Endothelial cell of umbilical vein (primary cell): ENCODE measurements around the gene SNX2.

Source experiments
- EZH2 ChIP-seq: IDR thresholded peaks from 2 replicates; pipeline ENCODE4 v1.6.1; 2012; ENCODE audit warnings: borderline replicate concordance, low read depth, mild to moderate bottlenecking, moderate library complexity, low read length, inconsistent platforms; ENCODE audit not compliant: severe bottlenecking
- FOS ChIP-seq: IDR thresholded peaks from 2 replicates; pipeline ENCODE4 v1.6.1; 2011; ENCODE audit warnings: mild to moderate bottlenecking, low read length, moderate library complexity, borderline replicate concordance; ENCODE audit not compliant: insufficient read depth
- JUN ChIP-seq: IDR thresholded peaks from 2 replicates; pipeline ENCODE4 v1.6.1; 2011; ENCODE audit warnings: borderline replicate concordance, low read depth; ENCODE audit not compliant: insufficient read length, insufficient read depth
- POLR2AphosphoS5 ChIP-seq: IDR thresholded peaks from 2 replicates; pipeline ENCODE4 v1.6.1; 2012; ENCODE audit warnings: low read depth, mild to moderate bottlenecking, control low read depth, low read length, moderate library complexity; ENCODE audit not compliant: insufficient read depth
- TF ChIP-seq, protein P1 (sequence below), 2 donors: IDR thresholded peaks; 1 replicate in 1 of 2; 2 replicates in 1 of 2; pipeline ENCODE4 v1.5.1; 2011; ENCODE audit warnings: low read length in 2 of 2, mild to moderate bottlenecking in 2 of 2, moderate library complexity in 2 of 2, control low read depth in 1 of 2, inconsistent platforms in 1 of 2, low read depth in 1 of 2; ENCODE audit not compliant: insufficient read depth in 1 of 2; ENCODE audit errors: extremely low read depth in 1 of 2
- TF ChIP-seq, protein P2 (sequence below): IDR thresholded peaks from 2 replicates; pipeline ENCODE4 v1.6.1; 2011; ENCODE audit not compliant: insufficient read depth, insufficient read length

DNA sequence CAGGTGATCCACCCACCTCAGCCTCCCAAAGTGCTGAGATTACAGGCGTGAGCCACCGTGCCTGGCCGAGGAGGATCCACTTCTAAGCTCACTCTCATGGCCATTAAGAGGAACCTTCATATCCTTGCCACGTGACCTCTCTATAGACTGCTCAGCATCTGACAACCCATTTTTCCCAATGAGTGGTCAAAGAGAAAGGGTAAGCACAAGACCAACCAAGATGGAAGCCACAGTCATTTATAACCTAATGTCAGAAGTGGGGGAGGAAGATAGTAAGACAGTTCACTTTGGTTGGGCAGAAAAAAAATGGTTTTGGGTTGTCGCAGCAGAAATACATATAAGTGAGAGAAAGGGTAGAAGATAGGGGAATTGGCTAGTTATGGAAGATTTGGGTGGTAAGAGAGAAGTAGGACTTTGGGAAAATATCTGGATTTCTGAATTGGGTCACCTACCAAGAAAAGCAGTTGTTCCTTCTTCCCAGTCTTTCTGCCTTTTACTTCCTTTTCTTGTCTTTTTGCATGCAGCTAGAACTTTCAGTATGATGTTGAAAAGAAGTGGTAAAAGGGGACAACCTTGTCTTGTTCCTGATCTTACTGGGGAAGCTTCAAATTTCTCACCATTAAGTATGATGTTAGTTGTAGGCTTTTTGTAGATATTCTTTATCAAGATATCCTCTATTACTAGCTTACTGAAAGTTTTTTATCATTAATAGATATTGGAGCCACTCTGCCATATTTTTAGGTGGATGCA lies 15.6 kb downstream of the SNX2 start:
- TF ChIP-seq, protein P1, sequence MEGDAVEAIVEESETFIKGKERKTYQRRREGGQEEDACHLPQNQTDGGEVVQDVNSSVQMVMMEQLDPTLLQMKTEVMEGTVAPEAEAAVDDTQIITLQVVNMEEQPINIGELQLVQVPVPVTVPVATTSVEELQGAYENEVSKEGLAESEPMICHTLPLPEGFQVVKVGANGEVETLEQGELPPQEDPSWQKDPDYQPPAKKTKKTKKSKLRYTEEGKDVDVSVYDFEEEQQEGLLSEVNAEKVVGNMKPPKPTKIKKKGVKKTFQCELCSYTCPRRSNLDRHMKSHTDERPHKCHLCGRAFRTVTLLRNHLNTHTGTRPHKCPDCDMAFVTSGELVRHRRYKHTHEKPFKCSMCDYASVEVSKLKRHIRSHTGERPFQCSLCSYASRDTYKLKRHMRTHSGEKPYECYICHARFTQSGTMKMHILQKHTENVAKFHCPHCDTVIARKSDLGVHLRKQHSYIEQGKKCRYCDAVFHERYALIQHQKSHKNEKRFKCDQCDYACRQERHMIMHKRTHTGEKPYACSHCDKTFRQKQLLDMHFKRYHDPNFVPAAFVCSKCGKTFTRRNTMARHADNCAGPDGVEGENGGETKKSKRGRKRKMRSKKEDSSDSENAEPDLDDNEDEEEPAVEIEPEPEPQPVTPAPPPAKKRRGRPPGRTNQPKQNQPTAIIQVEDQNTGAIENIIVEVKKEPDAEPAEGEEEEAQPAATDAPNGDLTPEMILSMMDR (IDR thresholded peaks at IDR 0.05; ENCODE audit: extremely low read depth in 1 of 2, insufficient read depth in 1 of 2, low read depth in 1 of 2, low read length in 2 of 2): no peak
- TF ChIP-seq POLR2AphosphoS5 (no peak), JUN (no peak), FOS (no peak), EZH2 (no peak)
- TF ChIP-seq, protein P2, sequence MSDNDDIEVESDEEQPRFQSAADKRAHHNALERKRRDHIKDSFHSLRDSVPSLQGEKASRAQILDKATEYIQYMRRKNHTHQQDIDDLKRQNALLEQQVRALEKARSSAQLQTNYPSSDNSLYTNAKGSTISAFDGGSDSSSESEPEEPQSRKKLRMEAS: no peak
